WTC11 (cell line): Measurements from ENCODE around the gene OSBPL10. TPM values are rescaled to one million over a fixed set of nuclear protein-coding genes. Genes with fewer than 3 reads are reported as not detected.

ENCODE experiments used
- ATAC-seq: fragments of 200-7000 bp; cut with Tn5 transposase; 2 replicates; pipeline ENCODE4 v1.10.0; 2021; ENCODE audit warnings: mild to moderate bottlenecking, moderate library complexity
- CTCF ChIA-PET: fragments of 300-600 bp; sonication (Branson Sonifier 250); formaldehyde crosslinking; loops from one replicate; lab custom pipeline; 2021; ENCODE audit warnings: antibody characterized with exemption; lab: Charles Lee
- POLR2A ChIA-PET: fragments of 350-600 bp; sonication (Branson Sonifier 250); formaldehyde crosslinking; loops from one replicate; lab custom pipeline; 2021; ENCODE audit warnings: antibody characterized with exemption; lab: Charles Lee
- DNase-seq: peaks from one replicate; pipeline ENCODE4 v3.0.0; 2021; ENCODE audit warnings: low spot score
- H3K27ac Mint-ChIP-seq: 2 replicates; pipeline ENCODE4 v1.8.0; 2021; ENCODE audit warnings: mixed read lengths
- H3K27me3 Mint-ChIP-seq: 2 replicates; pipeline ENCODE4 v1.8.0; 2021; ENCODE audit warnings: low read depth, mild to moderate bottlenecking, moderate library complexity, mixed read lengths
- H3K36me3 Mint-ChIP-seq: 2 replicates; pipeline ENCODE4 v1.8.0; 2021; ENCODE audit warnings: mixed read lengths
- H3K4me1 Mint-ChIP-seq: 2 replicates; pipeline ENCODE4 v1.8.0; 2022; ENCODE audit warnings: mixed read lengths
- H3K4me3 Mint-ChIP-seq: 2 replicates; pipeline ENCODE4 v1.8.0; 2021; ENCODE audit warnings: mild to moderate bottlenecking, moderate library complexity, mixed read lengths
- H3K9me3 Mint-ChIP-seq: 2 replicates; pipeline ENCODE4 v1.8.0; 2021; ENCODE audit warnings: mixed read lengths
- FOXJ3 ChIP-seq: sonication (generic); formaldehyde crosslinking; IDR thresholded peaks from 2 replicates; pipeline ENCODE4 v1.9.0; 2021; ENCODE audit warnings: missing genetic modification reagents, mild to moderate bottlenecking, borderline replicate concordance
- FOXK1 ChIP-seq: sonication (generic); formaldehyde crosslinking; IDR thresholded peaks from 2 replicates; pipeline ENCODE4 v1.8.0; 2022; ENCODE audit warnings: mild to moderate bottlenecking, moderate library complexity, missing genetic modification reagents
- GTF2I ChIP-seq: fragments of 250-450 bp; sonication (Bioruptor Pico); conservative IDR thresholded peaks from 2 replicates; pipeline ENCODE4 v1.4.0; 2021; ENCODE audit warnings: mild to moderate bottlenecking
- KAT7 ChIP-seq: sonication (generic); formaldehyde crosslinking; IDR thresholded peaks from 2 replicates; pipeline ENCODE4 v1.8.1; 2023; ENCODE audit warnings: missing genetic modification reagents, mild to moderate bottlenecking, borderline replicate concordance
- MXD4 ChIP-seq: fragments of 250-450 bp; sonication (Bioruptor Pico); IDR thresholded peaks from 2 replicates; pipeline ENCODE4 v1.8.0; 2021; ENCODE audit warnings: mild to moderate bottlenecking, moderate library complexity, borderline replicate concordance
- NR1H2 ChIP-seq: sonication (generic); formaldehyde crosslinking; IDR thresholded peaks from 2 replicates; pipeline ENCODE4 v1.9.0; 2021; ENCODE audit warnings: mild to moderate bottlenecking, moderate library complexity, missing genetic modification reagents
- NR3C1 ChIP-seq: sonication (generic); formaldehyde crosslinking; conservative IDR thresholded peaks from 2 replicates; pipeline ENCODE4 v1.8.1; 2023; ENCODE audit warnings: low read depth, mild to moderate bottlenecking, missing genetic modification reagents
- SMAD3 ChIP-seq: sonication (generic); formaldehyde crosslinking; IDR thresholded peaks from 2 replicates; pipeline ENCODE4 v1.8.0; 2022; ENCODE audit warnings: missing genetic modification reagents, mild to moderate bottlenecking, borderline replicate concordance
- SOX15 ChIP-seq: fragments of 250-450 bp; sonication (Bioruptor Pico); IDR thresholded peaks from 2 replicates; pipeline ENCODE4 v1.9.0; 2021; ENCODE audit warnings: mild to moderate bottlenecking
- TCF7 ChIP-seq: sonication (generic); formaldehyde crosslinking; IDR thresholded peaks from 2 replicates; pipeline ENCODE4 v1.8.0; 2022; ENCODE audit warnings: mild to moderate bottlenecking, low read depth, missing genetic modification reagents, moderate library complexity
- TEAD1 ChIP-seq: sonication (generic); formaldehyde crosslinking; IDR thresholded peaks from 2 replicates; pipeline ENCODE4 v1.8.0; 2022; ENCODE audit warnings: mild to moderate bottlenecking, missing genetic modification reagents
- TEAD4 ChIP-seq: sonication (generic); formaldehyde crosslinking; IDR thresholded peaks from 2 replicates; pipeline ENCODE4 v1.8.0; 2022; ENCODE audit warnings: mild to moderate bottlenecking, missing genetic modification reagents
- ZNF121 ChIP-seq: sonication (generic); formaldehyde crosslinking; IDR thresholded peaks from 2 replicates; pipeline ENCODE4 v1.8.0; 2023; ENCODE audit warnings: missing genetic modification reagents
- ZNF138 ChIP-seq: sonication (generic); formaldehyde crosslinking; conservative IDR thresholded peaks from 2 replicates; pipeline ENCODE4 v1.8.1; 2022; ENCODE audit warnings: mild to moderate bottlenecking, moderate library complexity, missing genetic modification reagents
- ZNF416 ChIP-seq: fragments of 250-450 bp; sonication (Bioruptor Pico); IDR thresholded peaks from 2 replicates; pipeline ENCODE4 v1.9.0; 2021; ENCODE audit warnings: mild to moderate bottlenecking, inconsistent platforms
- ZNF423 ChIP-seq: fragments of 250-450 bp; sonication (Bioruptor Pico); IDR thresholded peaks from 2 replicates; pipeline ENCODE4 v2.1.2; 2022; ENCODE audit warnings: mild to moderate bottlenecking, moderate library complexity
- total RNA-seq: library from RNA; stranded (reverse); gene quantifications from 3 replicates; pipeline ENCODE4 v1.2.3, GENCODE V29; 2021
- TF ChIP-seq, protein P1 (sequence below): sonication (generic); formaldehyde crosslinking; IDR thresholded peaks from 2 replicates; pipeline ENCODE4 v1.8.1; 2023; ENCODE audit warnings: mild to moderate bottlenecking, missing genetic modification reagents, moderate library complexity
- TF ChIP-seq, protein P2 (sequence below): sonication (generic); formaldehyde crosslinking; IDR thresholded peaks from 2 replicates; pipeline ENCODE4 v1.8.1; 2022; ENCODE audit warnings: mild to moderate bottlenecking, missing genetic modification reagents, moderate library complexity, borderline replicate concordance
- TF ChIP-seq, protein P3 (sequence below): fragments of 250-450 bp; sonication (Bioruptor Pico); IDR thresholded peaks from 2 replicates; pipeline ENCODE4 v1.8.0; 2021; ENCODE audit warnings: mild to moderate bottlenecking
- TF ChIP-seq, protein P4 (sequence below): sonication (generic); formaldehyde crosslinking; IDR thresholded peaks from 2 replicates; pipeline ENCODE4 v1.8.1; 2023; ENCODE audit warnings: mild to moderate bottlenecking, moderate library complexity, missing genetic modification reagents
- TF ChIP-seq, protein P5 (sequence below): fragments of 250-450 bp; sonication (Bioruptor Pico); IDR thresholded peaks from 2 replicates; pipeline ENCODE4 v1.9.0; 2021; ENCODE audit warnings: mild to moderate bottlenecking
- TF ChIP-seq, protein P6 (sequence below): fragments of 250-450 bp; sonication (Bioruptor Pico); IDR thresholded peaks from 2 replicates; pipeline ENCODE4 v1.9.0; 2021; ENCODE audit warnings: mild to moderate bottlenecking
- TF ChIP-seq, protein P7 (sequence below): sonication (generic); formaldehyde crosslinking; conservative IDR thresholded peaks from 2 replicates; pipeline ENCODE4 v1.8.1; 2022; ENCODE audit warnings: mild to moderate bottlenecking, missing genetic modification reagents
- TF ChIP-seq, protein P8 (sequence below): fragments of 200-600 bp; IDR thresholded peaks from 2 replicates; pipeline ENCODE4 v1.8.0; 2022; ENCODE audit warnings: antibody characterized with exemption
- TF ChIP-seq, protein P9 (sequence below): sonication (generic); formaldehyde crosslinking; IDR thresholded peaks from 2 replicates; pipeline ENCODE4 v1.8.1; 2023; ENCODE audit warnings: mild to moderate bottlenecking, missing genetic modification reagents, moderate library complexity

OSBPL10 gene
- total RNA-seq, 1 experiment from 2014 or later: 84.1 TPM

DNA sequence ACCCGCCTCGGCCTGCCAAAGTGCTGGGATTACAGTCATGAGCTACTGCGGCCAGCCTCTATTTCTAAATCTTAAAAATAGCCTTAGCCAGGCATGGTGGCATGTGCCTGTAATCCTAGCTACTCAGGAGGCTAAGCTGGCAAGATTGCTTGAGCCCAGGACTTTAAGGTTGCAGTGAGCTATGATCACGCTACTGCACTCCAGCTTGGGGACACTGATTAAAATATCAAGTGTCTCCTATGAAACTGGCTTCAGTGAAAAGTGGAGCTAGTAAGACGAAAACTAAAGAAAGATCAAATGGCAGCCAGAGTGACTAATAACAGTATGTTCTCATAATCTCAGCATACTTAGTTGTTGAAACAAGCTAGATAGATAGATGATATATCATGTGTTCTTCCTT is 335.8 kb downstream of the OSBPL10 start (continued):
- TF ChIP-seq, protein P1, sequence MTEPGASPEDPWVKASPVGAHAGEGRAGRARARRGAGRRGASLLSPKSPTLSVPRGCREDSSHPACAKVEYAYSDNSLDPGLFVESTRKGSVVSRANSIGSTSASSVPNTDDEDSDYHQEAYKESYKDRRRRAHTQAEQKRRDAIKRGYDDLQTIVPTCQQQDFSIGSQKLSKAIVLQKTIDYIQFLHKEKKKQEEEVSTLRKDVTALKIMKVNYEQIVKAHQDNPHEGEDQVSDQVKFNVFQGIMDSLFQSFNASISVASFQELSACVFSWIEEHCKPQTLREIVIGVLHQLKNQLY (CRISPR knock-in tag): no peak
- TF ChIP-seq, protein P2, sequence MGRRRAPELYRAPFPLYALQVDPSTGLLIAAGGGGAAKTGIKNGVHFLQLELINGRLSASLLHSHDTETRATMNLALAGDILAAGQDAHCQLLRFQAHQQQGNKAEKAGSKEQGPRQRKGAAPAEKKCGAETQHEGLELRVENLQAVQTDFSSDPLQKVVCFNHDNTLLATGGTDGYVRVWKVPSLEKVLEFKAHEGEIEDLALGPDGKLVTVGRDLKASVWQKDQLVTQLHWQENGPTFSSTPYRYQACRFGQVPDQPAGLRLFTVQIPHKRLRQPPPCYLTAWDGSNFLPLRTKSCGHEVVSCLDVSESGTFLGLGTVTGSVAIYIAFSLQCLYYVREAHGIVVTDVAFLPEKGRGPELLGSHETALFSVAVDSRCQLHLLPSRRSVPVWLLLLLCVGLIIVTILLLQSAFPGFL (CRISPR knock-in tag): no peak
- TF ChIP-seq ZNF121 (CRISPR knock-in tag) (no peak), SMAD3 (CRISPR knock-in tag) (no peak), SOX15 (CRISPR knock-in tag) (no peak), FOXJ3 (no peak), KAT7 (CRISPR knock-in tag) (no peak), NR3C1 (CRISPR knock-in tag) (no peak), ZNF138 (no peak)
- TF ChIP-seq, protein P3, sequence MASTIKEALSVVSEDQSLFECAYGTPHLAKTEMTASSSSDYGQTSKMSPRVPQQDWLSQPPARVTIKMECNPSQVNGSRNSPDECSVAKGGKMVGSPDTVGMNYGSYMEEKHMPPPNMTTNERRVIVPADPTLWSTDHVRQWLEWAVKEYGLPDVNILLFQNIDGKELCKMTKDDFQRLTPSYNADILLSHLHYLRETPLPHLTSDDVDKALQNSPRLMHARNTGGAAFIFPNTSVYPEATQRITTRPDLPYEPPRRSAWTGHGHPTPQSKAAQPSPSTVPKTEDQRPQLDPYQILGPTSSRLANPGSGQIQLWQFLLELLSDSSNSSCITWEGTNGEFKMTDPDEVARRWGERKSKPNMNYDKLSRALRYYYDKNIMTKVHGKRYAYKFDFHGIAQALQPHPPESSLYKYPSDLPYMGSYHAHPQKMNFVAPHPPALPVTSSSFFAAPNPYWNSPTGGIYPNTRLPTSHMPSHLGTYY (CRISPR knock-in tag): no peak
- TF ChIP-seq, protein P4, sequence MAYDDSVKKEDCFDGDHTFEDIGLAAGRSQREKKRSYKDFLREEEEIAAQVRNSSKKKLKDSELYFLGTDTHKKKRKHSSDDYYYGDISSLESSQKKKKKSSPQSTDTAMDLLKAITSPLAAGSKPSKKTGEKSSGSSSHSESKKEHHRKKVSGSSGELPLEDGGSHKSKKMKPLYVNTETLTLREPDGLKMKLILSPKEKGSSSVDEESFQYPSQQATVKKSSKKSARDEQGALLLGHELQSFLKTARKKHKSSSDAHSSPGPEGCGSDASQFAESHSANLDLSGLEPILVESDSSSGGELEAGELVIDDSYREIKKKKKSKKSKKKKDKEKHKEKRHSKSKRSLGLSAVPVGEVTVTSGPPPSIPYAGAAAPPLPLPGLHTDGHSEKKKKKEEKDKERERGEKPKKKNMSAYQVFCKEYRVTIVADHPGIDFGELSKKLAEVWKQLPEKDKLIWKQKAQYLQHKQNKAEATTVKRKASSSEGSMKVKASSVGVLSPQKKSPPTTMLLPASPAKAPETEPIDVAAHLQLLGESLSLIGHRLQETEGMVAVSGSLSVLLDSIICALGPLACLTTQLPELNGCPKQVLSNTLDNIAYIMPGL (CRISPR knock-in tag): no peak
- TF ChIP-seq, protein P5, sequence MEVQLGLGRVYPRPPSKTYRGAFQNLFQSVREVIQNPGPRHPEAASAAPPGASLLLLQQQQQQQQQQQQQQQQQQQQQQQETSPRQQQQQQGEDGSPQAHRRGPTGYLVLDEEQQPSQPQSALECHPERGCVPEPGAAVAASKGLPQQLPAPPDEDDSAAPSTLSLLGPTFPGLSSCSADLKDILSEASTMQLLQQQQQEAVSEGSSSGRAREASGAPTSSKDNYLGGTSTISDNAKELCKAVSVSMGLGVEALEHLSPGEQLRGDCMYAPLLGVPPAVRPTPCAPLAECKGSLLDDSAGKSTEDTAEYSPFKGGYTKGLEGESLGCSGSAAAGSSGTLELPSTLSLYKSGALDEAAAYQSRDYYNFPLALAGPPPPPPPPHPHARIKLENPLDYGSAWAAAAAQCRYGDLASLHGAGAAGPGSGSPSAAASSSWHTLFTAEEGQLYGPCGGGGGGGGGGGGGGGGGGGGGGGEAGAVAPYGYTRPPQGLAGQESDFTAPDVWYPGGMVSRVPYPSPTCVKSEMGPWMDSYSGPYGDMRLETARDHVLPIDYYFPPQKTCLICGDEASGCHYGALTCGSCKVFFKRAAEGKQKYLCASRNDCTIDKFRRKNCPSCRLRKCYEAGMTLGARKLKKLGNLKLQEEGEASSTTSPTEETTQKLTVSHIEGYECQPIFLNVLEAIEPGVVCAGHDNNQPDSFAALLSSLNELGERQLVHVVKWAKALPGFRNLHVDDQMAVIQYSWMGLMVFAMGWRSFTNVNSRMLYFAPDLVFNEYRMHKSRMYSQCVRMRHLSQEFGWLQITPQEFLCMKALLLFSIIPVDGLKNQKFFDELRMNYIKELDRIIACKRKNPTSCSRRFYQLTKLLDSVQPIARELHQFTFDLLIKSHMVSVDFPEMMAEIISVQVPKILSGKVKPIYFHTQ (CRISPR knock-in tag): no peak

DNA sequence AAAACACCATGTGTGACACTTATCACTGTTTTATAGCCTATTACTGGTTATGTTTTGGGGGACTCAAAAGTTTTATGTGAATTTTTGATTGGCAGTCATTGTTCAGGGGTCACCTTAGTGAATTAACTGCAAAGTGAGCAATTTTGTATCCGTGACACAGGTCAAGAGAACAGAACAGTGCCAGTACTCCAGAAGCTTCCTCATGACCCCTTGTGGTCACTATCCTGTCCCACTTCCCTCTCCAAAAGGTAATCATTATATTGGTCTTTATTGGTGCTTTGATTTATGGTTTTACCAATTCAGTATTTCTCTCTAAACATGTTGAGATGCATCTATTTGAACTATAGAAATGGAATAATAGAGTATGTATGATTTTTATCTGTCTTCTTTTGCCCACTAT is 341.2 kb downstream of the OSBPL10 start:
- H3K36me3 Mint-ChIP-seq: peaks cover 11% of the 10 kb centered on the region
- no peak overlapping the region for H3K27ac Mint-ChIP-seq
- H3K4me3 Mint-ChIP-seq: no peak overlapping the region
- DNase-seq (no peak), ATAC-seq (peak; percentile 90)
- CTCF ChIA-PET: interaction anchor here (1.3 to 1.9 kb wide), 3 partner anchors 14 to 107 kb away, joined by 3 to 6 read pairs (median 5); partner anchors contain the start of gene STT3B
- H3K4me1 Mint-ChIP-seq: no peaks in the 10 kb centered on the region
- H3K9me3 Mint-ChIP-seq: no peaks in the 10 kb centered on the region
- no peaks in the 10 kb centered on the region for H3K27me3 Mint-ChIP-seq
- POLR2A ChIA-PET: no interaction called here
- TF ChIP-seq ZNF416 (CRISPR knock-in tag) (no peak), ZNF423 (CRISPR knock-in tag) (no peak), TCF7 (no peak), GTF2I (CRISPR knock-in tag) (no peak), TEAD1 (CRISPR knock-in tag) (no peak), FOXK1 (CRISPR knock-in tag) (no peak), MXD4 (CRISPR knock-in tag) (no peak), NR1H2 (CRISPR knock-in tag) (no peak), TEAD4 (CRISPR knock-in tag) (no peak)
- TF ChIP-seq, protein P6, sequence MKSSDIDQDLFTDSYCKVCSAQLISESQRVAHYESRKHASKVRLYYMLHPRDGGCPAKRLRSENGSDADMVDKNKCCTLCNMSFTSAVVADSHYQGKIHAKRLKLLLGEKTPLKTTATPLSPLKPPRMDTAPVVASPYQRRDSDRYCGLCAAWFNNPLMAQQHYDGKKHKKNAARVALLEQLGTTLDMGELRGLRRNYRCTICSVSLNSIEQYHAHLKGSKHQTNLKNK (CRISPR knock-in tag): no peak
- TF ChIP-seq, protein P7, sequence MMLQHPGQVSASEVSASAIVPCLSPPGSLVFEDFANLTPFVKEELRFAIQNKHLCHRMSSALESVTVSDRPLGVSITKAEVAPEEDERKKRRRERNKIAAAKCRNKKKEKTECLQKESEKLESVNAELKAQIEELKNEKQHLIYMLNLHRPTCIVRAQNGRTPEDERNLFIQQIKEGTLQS (CRISPR knock-in tag): no peak
- TF ChIP-seq, protein P8, sequence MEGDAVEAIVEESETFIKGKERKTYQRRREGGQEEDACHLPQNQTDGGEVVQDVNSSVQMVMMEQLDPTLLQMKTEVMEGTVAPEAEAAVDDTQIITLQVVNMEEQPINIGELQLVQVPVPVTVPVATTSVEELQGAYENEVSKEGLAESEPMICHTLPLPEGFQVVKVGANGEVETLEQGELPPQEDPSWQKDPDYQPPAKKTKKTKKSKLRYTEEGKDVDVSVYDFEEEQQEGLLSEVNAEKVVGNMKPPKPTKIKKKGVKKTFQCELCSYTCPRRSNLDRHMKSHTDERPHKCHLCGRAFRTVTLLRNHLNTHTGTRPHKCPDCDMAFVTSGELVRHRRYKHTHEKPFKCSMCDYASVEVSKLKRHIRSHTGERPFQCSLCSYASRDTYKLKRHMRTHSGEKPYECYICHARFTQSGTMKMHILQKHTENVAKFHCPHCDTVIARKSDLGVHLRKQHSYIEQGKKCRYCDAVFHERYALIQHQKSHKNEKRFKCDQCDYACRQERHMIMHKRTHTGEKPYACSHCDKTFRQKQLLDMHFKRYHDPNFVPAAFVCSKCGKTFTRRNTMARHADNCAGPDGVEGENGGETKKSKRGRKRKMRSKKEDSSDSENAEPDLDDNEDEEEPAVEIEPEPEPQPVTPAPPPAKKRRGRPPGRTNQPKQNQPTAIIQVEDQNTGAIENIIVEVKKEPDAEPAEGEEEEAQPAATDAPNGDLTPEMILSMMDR: no peak
- TF ChIP-seq, protein P9, sequence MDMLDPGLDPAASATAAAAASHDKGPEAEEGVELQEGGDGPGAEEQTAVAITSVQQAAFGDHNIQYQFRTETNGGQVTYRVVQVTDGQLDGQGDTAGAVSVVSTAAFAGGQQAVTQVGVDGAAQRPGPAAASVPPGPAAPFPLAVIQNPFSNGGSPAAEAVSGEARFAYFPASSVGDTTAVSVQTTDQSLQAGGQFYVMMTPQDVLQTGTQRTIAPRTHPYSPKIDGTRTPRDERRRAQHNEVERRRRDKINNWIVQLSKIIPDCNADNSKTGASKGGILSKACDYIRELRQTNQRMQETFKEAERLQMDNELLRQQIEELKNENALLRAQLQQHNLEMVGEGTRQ: no peak
